ENCODE results near the gene SDHA. TPM values are rescaled to one million over a fixed set of nuclear protein-coding genes. Genes with fewer than 3 reads are reported as not detected.

Gene SDHA
- total and polyA plus RNA-seq, 2 of the 8 experiments (the other 6 are each of a cell fraction or from before 2014, with no cell fraction given), result 59.7 to 87.3 TPM

DNA sequence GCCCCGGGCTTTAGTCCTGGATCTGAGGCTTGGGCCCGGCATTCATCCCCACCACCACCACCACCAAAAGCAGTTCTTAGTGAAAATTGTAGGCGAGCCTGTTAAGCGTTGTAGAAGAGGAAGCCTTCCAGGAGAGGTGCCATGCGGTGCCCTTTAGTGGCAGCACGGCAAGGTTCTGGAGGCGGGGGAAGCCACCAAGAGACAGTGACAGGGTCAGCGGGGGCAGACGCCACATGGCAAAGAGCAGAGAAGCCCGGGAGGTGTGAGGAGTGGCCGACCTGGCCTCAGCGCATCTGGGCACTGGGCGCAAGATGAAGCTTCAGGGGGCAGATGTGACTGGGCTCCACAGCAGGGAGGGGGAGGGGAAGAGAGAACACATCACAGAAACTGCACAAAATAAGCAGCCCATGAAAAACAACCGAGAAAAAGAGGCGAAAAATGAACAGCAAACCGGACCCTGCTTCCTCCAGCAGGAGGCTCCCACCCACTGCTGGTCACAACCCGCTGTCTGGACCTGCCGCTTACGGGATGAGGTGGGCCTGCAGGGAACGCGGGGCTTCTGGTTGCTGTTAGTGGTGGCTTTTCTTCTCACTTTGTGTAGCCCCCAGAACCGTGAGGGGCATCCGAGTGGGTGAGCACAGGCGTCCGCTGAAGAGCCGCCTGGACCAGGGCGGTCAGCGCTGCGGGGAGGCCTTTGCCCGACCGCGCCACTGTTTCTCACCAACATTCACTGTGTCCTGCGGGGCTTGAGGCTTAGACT lies 22.5 kb upstream of the SDHA start (continued):
- TF ChIP-seq SP1 (IDR thresholded peaks at IDR 0.05; ENCODE audit: low read depth, low read length) (no peak), BRCA1 (IDR thresholded peaks at IDR 0.05; ENCODE audit: low read depth, low read length) (no peak), SIX5 (IDR thresholded peaks at IDR 0.05; ENCODE audit: low read depth, low read length) (no peak), JUND (IDR thresholded peaks at IDR 0.05; ENCODE audit: low read length) (no peak)
- TF ChIP-seq, protein P1, sequence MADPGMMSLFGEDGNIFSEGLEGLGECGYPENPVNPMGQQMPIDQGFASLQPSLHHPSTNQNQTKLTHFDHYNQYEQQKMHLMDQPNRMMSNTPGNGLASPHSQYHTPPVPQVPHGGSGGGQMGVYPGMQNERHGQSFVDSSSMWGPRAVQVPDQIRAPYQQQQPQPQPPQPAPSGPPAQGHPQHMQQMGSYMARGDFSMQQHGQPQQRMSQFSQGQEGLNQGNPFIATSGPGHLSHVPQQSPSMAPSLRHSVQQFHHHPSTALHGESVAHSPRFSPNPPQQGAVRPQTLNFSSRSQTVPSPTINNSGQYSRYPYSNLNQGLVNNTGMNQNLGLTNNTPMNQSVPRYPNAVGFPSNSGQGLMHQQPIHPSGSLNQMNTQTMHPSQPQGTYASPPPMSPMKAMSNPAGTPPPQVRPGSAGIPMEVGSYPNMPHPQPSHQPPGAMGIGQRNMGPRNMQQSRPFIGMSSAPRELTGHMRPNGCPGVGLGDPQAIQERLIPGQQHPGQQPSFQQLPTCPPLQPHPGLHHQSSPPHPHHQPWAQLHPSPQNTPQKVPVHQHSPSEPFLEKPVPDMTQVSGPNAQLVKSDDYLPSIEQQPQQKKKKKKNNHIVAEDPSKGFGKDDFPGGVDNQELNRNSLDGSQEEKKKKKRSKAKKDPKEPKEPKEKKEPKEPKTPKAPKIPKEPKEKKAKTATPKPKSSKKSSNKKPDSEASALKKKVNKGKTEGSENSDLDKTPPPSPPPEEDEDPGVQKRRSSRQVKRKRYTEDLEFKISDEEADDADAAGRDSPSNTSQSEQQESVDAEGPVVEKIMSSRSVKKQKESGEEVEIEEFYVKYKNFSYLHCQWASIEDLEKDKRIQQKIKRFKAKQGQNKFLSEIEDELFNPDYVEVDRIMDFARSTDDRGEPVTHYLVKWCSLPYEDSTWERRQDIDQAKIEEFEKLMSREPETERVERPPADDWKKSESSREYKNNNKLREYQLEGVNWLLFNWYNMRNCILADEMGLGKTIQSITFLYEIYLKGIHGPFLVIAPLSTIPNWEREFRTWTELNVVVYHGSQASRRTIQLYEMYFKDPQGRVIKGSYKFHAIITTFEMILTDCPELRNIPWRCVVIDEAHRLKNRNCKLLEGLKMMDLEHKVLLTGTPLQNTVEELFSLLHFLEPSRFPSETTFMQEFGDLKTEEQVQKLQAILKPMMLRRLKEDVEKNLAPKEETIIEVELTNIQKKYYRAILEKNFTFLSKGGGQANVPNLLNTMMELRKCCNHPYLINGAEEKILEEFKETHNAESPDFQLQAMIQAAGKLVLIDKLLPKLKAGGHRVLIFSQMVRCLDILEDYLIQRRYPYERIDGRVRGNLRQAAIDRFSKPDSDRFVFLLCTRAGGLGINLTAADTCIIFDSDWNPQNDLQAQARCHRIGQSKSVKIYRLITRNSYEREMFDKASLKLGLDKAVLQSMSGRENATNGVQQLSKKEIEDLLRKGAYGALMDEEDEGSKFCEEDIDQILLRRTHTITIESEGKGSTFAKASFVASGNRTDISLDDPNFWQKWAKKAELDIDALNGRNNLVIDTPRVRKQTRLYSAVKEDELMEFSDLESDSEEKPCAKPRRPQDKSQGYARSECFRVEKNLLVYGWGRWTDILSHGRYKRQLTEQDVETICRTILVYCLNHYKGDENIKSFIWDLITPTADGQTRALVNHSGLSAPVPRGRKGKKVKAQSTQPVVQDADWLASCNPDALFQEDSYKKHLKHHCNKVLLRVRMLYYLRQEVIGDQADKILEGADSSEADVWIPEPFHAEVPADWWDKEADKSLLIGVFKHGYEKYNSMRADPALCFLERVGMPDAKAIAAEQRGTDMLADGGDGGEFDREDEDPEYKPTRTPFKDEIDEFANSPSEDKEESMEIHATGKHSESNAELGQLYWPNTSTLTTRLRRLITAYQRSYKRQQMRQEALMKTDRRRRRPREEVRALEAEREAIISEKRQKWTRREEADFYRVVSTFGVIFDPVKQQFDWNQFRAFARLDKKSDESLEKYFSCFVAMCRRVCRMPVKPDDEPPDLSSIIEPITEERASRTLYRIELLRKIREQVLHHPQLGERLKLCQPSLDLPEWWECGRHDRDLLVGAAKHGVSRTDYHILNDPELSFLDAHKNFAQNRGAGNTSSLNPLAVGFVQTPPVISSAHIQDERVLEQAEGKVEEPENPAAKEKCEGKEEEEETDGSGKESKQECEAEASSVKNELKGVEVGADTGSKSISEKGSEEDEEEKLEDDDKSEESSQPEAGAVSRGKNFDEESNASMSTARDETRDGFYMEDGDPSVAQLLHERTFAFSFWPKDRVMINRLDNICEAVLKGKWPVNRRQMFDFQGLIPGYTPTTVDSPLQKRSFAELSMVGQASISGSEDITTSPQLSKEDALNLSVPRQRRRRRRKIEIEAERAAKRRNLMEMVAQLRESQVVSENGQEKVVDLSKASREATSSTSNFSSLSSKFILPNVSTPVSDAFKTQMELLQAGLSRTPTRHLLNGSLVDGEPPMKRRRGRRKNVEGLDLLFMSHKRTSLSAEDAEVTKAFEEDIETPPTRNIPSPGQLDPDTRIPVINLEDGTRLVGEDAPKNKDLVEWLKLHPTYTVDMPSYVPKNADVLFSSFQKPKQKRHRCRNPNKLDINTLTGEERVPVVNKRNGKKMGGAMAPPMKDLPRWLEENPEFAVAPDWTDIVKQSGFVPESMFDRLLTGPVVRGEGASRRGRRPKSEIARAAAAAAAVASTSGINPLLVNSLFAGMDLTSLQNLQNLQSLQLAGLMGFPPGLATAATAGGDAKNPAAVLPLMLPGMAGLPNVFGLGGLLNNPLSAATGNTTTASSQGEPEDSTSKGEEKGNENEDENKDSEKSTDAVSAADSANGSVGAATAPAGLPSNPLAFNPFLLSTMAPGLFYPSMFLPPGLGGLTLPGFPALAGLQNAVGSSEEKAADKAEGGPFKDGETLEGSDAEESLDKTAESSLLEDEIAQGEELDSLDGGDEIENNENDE (IDR thresholded peaks at IDR 0.05; ENCODE audit: insufficient replicate concordance, low read length), result no peak
